Spleen (tissue), 11 donors: ENCODE results near the gene TOP1. TPM values are rescaled to one million over a fixed set of nuclear protein-coding genes. Genes with fewer than 3 reads are reported as not detected.

Source experiments
- DNase-seq: peaks from one replicate; pipeline ENCODE4 v3.0.0-alpha.2; 2020
- H3K27ac ChIP-seq, 8 donors: fragments of 200-600 bp; sonication (generic) in 7 of 8; 1 replicate in 4 of 8; 2 replicates in 4 of 8; pipeline versions ENCODE4 v1.5.0 to v1.8.0; 2016 to 2021; ENCODE audit warnings: inconsistent platforms in 4 of 8, mild to moderate bottlenecking in 4 of 8, moderate library complexity in 1 of 8
- H3K27me3 ChIP-seq, 7 donors: fragments of 200-600 bp; sonication (generic) in 6 of 7; replicated peaks in 1 of 7; 1 replicate in 4 of 7; 2 replicates in 3 of 7; pipeline versions ENCODE4 v1.5.0 to v1.8.0; 2016 to 2021; ENCODE audit warnings: inconsistent platforms in 3 of 7, mild to moderate bottlenecking in 1 of 7
- H3K36me3 ChIP-seq, 6 donors: fragments of 200-600 bp; sonication (generic) in 5 of 6; 1 replicate in 4 of 6; 2 replicates in 2 of 6; pipeline versions ENCODE4 v1.5.0 to v1.8.0; 2016 to 2021; ENCODE audit warnings: inconsistent platforms in 2 of 6
- H3K4me1 ChIP-seq, 6 donors: fragments of 200-600 bp; sonication (generic) in 5 of 6; 1 replicate in 3 of 6; 2 replicates in 3 of 6; pipeline versions ENCODE4 v1.5.0 to v1.8.0; 2016 to 2021; ENCODE audit warnings: inconsistent platforms in 3 of 6
- H3K4me3 ChIP-seq, 8 donors: fragments of 200-600 bp; sonication (generic) in 7 of 8; 1 replicate in 4 of 8; 2 replicates in 4 of 8; pipeline versions ENCODE4 v1.5.0 to v1.8.0; 2016 to 2021; ENCODE audit warnings: inconsistent platforms in 4 of 8, mild to moderate bottlenecking in 4 of 8, moderate library complexity in 2 of 8
- H3K9me3 ChIP-seq, 8 donors: fragments of 200-600 bp; sonication (generic) in 7 of 8; 1 replicate in 4 of 8; 2 replicates in 4 of 8; pipeline versions ENCODE4 v1.5.0 to v1.8.0; 2016 to 2021; ENCODE audit warnings: inconsistent platforms in 4 of 8
- POLR2A ChIP-seq, 3 donors: fragments of 450-650 bp; IDR thresholded peaks; one replicate each; pipeline ENCODE4 v1.5.1; 2017; ENCODE audit warnings: antibody characterized with exemption in 3 of 3, mild to moderate bottlenecking in 1 of 3
- POLR2AphosphoS5 ChIP-seq, 3 donors: sonication (generic); formaldehyde crosslinking; IDR thresholded peaks; one replicate each; pipeline ENCODE4 v1.5.1; 2017; ENCODE audit warnings: antibody characterized with exemption in 3 of 3
- WGBS, 5 donors: extraction: QIAGEN DNeasy Blood & Tissue Kit in 3 of 5; methylation state at CpG; one replicate each; pipeline versions ENCODE4 v1.1.5 to v1.1.7; 2013 to 2018; 5-methylcytosine and 5-hydroxymethylcytosine counted together
- intact Hi-C: fragments of 100-400 bp; cut with DNase I; formaldehyde crosslinking; loops from one replicate; pipeline ENCODE4 v1.15.0; 2023; ENCODE audit warnings: low total_unique reads
- polyA plus RNA-seq, 3 donors: library from polyadenylated mRNA; stranded (reverse); fragments of 200-250 nt; gene quantifications; one replicate each; pipeline ENCODE4 v1.2.1, GENCODE V29; 2013
- total RNA-seq, 7 donors: library from RNA; depleted of rRNA in 3 of 7; stranded (reverse); fragments of >200 nt in 3 of 7; fragmentation: NEBNext Ultra II Directional in 4 of 7; extraction: Animal tissue kit (Norgen Biotek cat#: 25700) in 4 of 7; gene quantifications; one replicate each; pipeline versions ENCODE4 v1.1.0 to v1.2.1, GENCODE V29; 2016 to 2021
- TF ChIP-seq, protein P1 (sequence below), 11 experiments: fragments of 200-600 bp in 7 of 11; fragments of 450-650 bp in 4 of 11; sonication (generic) in 4 of 11; IDR thresholded peaks in 8 of 11; conservative IDR thresholded peaks in 3 of 11; 1 replicate in 7 of 11; 2 replicates in 4 of 11; pipeline versions ENCODE4 v1.4.0 to v1.8.0; 2016 to 2021; ENCODE audit warnings: antibody characterized with exemption in 11 of 11, inconsistent platforms in 4 of 11, mild to moderate bottlenecking in 1 of 11
- donor health status: healthy with polysubstance abuse.
- donor health status: DM: no; HTN: no; CAD: no; lungs with moderate emphysema.
- donor health status: DM: no; HTN: no; CAD: no.
- donor health status: Bipolar disorder and iron deficiency.
- donor health status: healthy.
- donor health status: DM: no; HTN: no; CAD: no.
- donor health status: DM: yes; HTN: yes; CAD: no.

The TOP1 gene
- total and polyA plus RNA-seq, 10 donors = 20.7 to 74.6 (median 44.8) TPM

DNA sequence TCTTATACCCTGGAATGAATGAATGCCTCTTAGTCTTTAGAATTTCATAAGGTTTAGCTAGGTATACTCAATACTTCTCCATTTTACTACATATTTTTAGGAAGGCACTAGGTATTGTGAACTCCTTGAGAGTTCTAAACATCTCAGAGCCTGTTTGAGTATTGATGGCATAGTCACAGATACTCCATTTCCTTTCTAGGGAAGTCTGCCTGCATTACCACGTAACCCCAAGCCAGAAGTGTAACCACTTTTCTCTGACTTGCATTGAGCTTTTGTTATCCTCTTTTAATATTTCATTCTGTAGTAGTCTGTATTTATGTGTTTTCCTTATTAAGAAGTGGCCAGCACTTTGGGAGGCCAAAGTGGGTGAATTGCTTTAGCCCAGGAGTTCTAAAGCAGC, 12.2 kb downstream of the TOP1 start:
- Histone ChIP-seq H3K4me1 (peaks cover 16 to 99% (median 52%) of the 10 kb centered on the region in 6 donors), H3K27ac (no peak overlapping the region), H3K27me3 (no peaks in the 10 kb centered on the region), H3K36me3 (peaks cover 0 to 6% (median 0%) of the 10 kb centered on the region in 6 donors), H3K9me3 (no peaks in the 10 kb centered on the region), H3K4me3 (no peak overlapping the region)
- 35 to 68% (median 47%) methylated on average over 1 of the region's 1 CpG for WGBS, 5 donors
- DNase-seq = no peak
- intact Hi-C loops = no loop called here
- TF ChIP-seq POLR2A (IDR thresholded peaks at IDR 0.05) (no peak), POLR2AphosphoS5 (IDR thresholded peaks at IDR 0.05) (no peak)
- TF ChIP-seq, protein P1, sequence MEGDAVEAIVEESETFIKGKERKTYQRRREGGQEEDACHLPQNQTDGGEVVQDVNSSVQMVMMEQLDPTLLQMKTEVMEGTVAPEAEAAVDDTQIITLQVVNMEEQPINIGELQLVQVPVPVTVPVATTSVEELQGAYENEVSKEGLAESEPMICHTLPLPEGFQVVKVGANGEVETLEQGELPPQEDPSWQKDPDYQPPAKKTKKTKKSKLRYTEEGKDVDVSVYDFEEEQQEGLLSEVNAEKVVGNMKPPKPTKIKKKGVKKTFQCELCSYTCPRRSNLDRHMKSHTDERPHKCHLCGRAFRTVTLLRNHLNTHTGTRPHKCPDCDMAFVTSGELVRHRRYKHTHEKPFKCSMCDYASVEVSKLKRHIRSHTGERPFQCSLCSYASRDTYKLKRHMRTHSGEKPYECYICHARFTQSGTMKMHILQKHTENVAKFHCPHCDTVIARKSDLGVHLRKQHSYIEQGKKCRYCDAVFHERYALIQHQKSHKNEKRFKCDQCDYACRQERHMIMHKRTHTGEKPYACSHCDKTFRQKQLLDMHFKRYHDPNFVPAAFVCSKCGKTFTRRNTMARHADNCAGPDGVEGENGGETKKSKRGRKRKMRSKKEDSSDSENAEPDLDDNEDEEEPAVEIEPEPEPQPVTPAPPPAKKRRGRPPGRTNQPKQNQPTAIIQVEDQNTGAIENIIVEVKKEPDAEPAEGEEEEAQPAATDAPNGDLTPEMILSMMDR (IDR thresholded peaks at IDR 0.05 in 8 of 11, conservative IDR thresholded peaks at IDR 0.05 in 3 of 11) = no peak

DNA sequence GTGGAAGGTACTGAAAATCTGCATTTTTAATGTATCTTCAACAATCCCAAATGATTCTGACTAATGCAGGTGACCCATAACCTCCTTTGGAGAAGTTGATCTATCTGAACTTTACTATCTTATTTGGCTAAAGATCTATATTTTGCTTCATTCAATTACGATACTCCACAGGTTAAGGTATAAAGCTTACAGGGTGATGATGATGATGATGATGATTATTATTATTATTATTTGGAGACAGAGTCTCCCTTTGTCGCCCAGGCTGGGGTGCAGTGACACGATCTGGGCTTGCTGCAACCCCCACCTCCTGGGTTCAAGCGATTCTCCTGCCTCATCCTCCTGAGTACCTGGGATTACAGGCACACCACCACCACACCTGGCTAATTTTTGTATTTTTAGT, 13.1 kb downstream of the TOP1 start:
- intact Hi-C loops = no loop called here
- Histone ChIP-seq H3K4me1 (peaks cover 19 to 99% (median 57%) of the 10 kb centered on the region in 6 donors), H3K36me3 (peaks cover 0 to 6% (median 0%) of the 10 kb centered on the region in 6 donors), H3K4me3 (no peak overlapping the region), H3K27ac (no peak overlapping the region), H3K27me3 (no peaks in the 10 kb centered on the region), H3K9me3 (no peaks in the 10 kb centered on the region)
- DNase-seq = no peak
- TF ChIP-seq POLR2AphosphoS5 (IDR thresholded peaks at IDR 0.05) (no peak), POLR2A (IDR thresholded peaks at IDR 0.05) (no peak)
- TF ChIP-seq, protein P1 (IDR thresholded peaks at IDR 0.05 in 8 of 11, conservative IDR thresholded peaks at IDR 0.05 in 3 of 11) = no peak
- WGBS, 5 donors = 82 to 100% (median 93%) methylated on average over 4 of the region's 4 CpGs

DNA sequence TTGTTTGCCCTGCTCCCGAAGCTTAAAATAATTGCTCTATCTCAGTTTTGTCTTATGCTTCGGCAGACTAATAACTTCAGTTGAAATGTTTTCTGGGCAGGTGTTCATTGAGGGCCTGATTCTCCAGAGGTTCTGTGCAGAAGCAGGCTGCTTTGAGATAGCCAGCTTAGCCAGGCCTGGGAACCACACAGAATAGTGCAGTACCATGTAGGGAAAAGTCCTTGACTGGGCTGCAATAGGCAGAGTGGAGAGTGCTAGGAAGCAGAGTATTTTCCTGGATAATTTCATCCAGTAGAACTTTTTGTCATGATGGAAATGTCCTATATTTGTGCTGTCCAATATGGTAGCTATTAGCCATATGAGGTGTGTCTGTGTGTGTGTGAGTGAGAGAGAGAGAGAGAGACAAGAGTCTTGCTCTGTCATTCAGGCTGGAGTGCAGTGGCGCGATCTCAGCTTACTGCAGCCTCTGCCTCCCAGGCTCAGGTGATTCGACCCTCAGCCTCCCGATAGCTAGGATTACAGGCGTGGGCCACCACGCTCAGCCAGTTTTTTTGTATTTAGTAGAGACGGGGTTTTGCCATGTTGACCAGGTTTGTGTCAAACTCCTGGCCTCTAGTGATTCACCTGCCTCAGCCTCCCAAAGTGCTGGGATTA, 15.9 kb downstream of the TOP1 start:
- Histone ChIP-seq H3K27ac (peak overlapping the region in 1 of 8 donors; percentile 22), H3K9me3 (no peaks in the 10 kb centered on the region), H3K4me1 (peaks cover 46 to 99% (median 73%) of the 10 kb centered on the region in 6 donors), H3K36me3 (peaks cover 0 to 4% (median 0%) of the 10 kb centered on the region in 6 donors), H3K4me3 (no peak overlapping the region), H3K27me3 (no peaks in the 10 kb centered on the region)
- intact Hi-C loops = no loop called here
- 92 to 98% (median 95%) methylated on average over 9 of the region's 9 CpGs for WGBS, 5 donors
- no peak for DNase-seq
- TF ChIP-seq, protein P1 (IDR thresholded peaks at IDR 0.05 in 8 of 11, conservative IDR thresholded peaks at IDR 0.05 in 3 of 11) = no peak
- TF ChIP-seq POLR2A (IDR thresholded peaks at IDR 0.05) (no peak), POLR2AphosphoS5 (IDR thresholded peaks at IDR 0.05) (no peak)

DNA sequence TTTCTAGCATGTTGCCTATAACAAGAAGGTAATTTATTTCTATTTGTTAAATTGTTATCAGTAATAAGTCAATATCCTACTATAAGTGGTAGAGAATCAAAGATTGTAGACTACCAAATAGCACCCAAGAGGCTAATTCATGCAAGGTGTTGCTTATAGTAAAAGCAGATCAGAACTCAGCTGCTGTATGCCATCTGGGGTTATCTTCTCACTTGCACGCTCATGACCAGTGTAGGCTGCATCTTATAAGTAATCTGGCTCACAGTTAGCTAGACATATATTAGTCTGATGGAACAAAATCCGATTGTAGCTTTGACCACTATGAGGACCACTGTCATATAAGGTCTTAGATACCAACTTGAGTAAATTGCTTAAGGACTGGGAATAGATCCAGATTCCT, 17.0 kb downstream of the TOP1 start:
- TF ChIP-seq POLR2AphosphoS5 (IDR thresholded peaks at IDR 0.05) (no peak), POLR2A (IDR thresholded peaks at IDR 0.05) (no peak)
- TF ChIP-seq, protein P1 (IDR thresholded peaks at IDR 0.05 in 8 of 11, conservative IDR thresholded peaks at IDR 0.05 in 3 of 11) = no peak
- H3K27ac ChIP-seq = peak overlapping the region in 4 of 8 donors; percentile 75 to 84 (median 78)
- intact Hi-C loops = no loop called here
- 80 to 97% (median 91%) methylated on average over 2 of the region's 2 CpGs for WGBS, 5 donors
- no peak overlapping the region for H3K4me3 ChIP-seq
- H3K4me1 ChIP-seq = peaks cover 55 to 99% (median 77%) of the 10 kb centered on the region in 6 donors
- no peak for DNase-seq
- H3K36me3 ChIP-seq = peaks cover 0 to 4% (median 0%) of the 10 kb centered on the region in 6 donors
- H3K9me3 ChIP-seq = no peaks in the 10 kb centered on the region
- H3K27me3 ChIP-seq = no peaks in the 10 kb centered on the region
